MV-4-11 (cell line): ENCODE data around the gene PRPSAP1.

Experiments used
- DNase-seq: peaks from one replicate; lab custom pipeline; 2025; lab: John Stamatoyannopoulos, UW

PRPSAP1 gene

GRCh38 chr17:76264755-76265623, 88.7 kb downstream of the PRPSAP1 start, which contains the start of gene UBALD2:
Gene UBALD2, plus strand, starts transcription at chr17:76265348. Its CDS starts 158 bp downstream, at chr17:76265506.
- DNase-seq, result peak; percentile 100

GRCh38 chr17:76264425-76264754, 89.3 kb downstream of the PRPSAP1 start:
- DNase-seq, result no peak

DNA sequence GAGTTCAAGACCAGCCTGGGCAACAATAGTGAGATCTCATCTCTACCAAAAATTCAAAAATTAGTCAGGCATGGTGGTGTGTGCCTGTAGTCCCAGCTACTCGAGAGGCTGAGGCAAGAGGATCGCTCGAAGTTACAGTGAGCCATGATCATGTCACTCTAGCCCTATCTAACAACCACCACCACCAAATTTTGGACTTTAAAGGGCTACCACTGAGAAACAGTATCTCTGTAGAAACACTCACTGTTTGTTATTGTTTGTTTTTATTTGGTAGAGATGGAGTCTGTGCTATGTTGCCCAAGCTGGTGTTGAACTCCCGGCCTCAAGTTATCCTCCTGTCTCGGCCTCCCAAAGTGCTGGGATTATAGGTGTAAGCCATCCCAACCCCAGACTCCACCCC, 89.8 kb downstream of the PRPSAP1 start:
- no peak for DNase-seq

- DNase-seq, result peak; percentile 71
These were observed 90.9 kb downstream of the PRPSAP1 start for GRCh38 chr17:76262732-76263344.

GRCh38 chr17:76261421-76262215, 92.1 kb downstream of the PRPSAP1 start:
- DNase-seq, result no peak

GRCh38 chr17:76260669-76261068, 93.0 kb downstream of the PRPSAP1 start:
- no peak for DNase-seq

DNA sequence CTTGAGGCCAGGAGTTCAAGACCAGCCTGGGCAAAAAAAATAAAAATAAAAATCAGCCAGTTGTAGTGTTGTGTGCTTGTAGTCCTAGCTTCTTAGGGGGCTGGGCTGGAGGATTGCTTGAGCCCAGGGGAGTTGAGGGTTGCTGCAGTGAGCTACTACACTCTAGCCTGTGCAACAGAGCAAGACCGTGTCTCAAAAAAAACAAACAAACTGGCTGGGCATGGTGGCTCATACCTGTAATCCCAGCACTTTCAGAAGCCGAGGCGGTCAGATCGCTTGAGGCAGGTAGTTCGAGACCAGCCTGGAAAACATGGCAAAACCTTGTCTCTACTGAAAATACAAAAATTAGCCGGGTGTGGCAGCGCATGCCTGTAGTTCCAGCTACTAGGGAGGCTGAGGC, 93.5 kb downstream of the PRPSAP1 start:
- no peak for DNase-seq
